Calu3 (cell line): ENCODE data around the gene HMGCS1. TPM values are rescaled to one million over a fixed set of nuclear protein-coding genes. Genes with fewer than 3 reads are reported as not detected.

ENCODE experiments used
- BruUV-seq: library from RNA; stranded (reverse); fragments of 400-500 nt; replicated peaks from 2 replicates; lab custom pipeline; 2021; lab: Mats Ljungman, UMichigan
- CTCF ChIA-PET: fragments of 300-600 bp; sonication (Branson Sonifier 250); formaldehyde crosslinking; loops from one replicate; lab custom pipeline; 2022; ENCODE audit warnings: antibody characterized with exemption; lab: Charles Lee
- DNase-seq: peaks from one replicate; pipeline ENCODE4 v3.0.0; 2022
- H3K27ac Mint-ChIP-seq: one replicate; pipeline ENCODE4 v1.8.0; 2022; ENCODE audit warnings: mixed read lengths; ENCODE audit not compliant: unreplicated experiment
- H3K27me3 Mint-ChIP-seq: one replicate; pipeline ENCODE4 v1.8.0; 2022; ENCODE audit warnings: mixed read lengths; ENCODE audit not compliant: unreplicated experiment
- H3K36me3 Mint-ChIP-seq: one replicate; pipeline ENCODE4 v1.8.0; 2022; ENCODE audit warnings: mild to moderate bottlenecking, moderate library complexity, mixed read lengths; ENCODE audit not compliant: insufficient read depth, unreplicated experiment
- H3K4me1 Mint-ChIP-seq: one replicate; pipeline ENCODE4 v1.8.0; 2022; ENCODE audit warnings: mild to moderate bottlenecking, low read depth, mixed read lengths; ENCODE audit not compliant: unreplicated experiment
- H3K4me3 Mint-ChIP-seq: one replicate; pipeline ENCODE4 v1.8.0; 2022; ENCODE audit warnings: mild to moderate bottlenecking, low read depth, moderate library complexity, mixed read lengths; ENCODE audit not compliant: unreplicated experiment
- H3K9me3 Mint-ChIP-seq: one replicate; pipeline ENCODE4 v1.8.0; 2022; ENCODE audit warnings: low read depth, mixed read lengths; ENCODE audit not compliant: unreplicated experiment
- CTCF ChIP-seq: fragments of 200-600 bp; IDR thresholded peaks from one replicate; pipeline ENCODE4 v1.8.0; 2022; ENCODE audit warnings: antibody characterized with exemption; ENCODE audit not compliant: unreplicated experiment
- intact Hi-C: fragments of 100-400 bp; cut with micrococcal nuclease; formaldehyde crosslinking; loops from one replicate; pipeline ENCODE4 v1.10.0; 2022; ENCODE audit not compliant: unreplicated experiment
- total RNA-seq: library from RNA; stranded (reverse); gene quantifications from 2 replicates; pipeline ENCODE4 v1.2.3, GENCODE V29; 2022

Gene HMGCS1
- total RNA-seq, 1 experiment from 2014 or later = 249 TPM

- TF ChIP-seq CTCF = no peak
- Mint-ChIP-seq H3K27ac (no peak overlapping the region), H3K9me3 (no peaks in the 10 kb centered on the region), H3K4me1 (peaks cover 42% of the 10 kb centered on the region), H3K36me3 (peaks cover 98% of the 10 kb centered on the region), H3K4me3 (no peak overlapping the region), H3K27me3 (no peaks in the 10 kb centered on the region)
- no peak for DNase-seq
- CTCF ChIA-PET = interaction anchor here (1.1 kb wide), 1 partner anchor 10 kb away, joined by 4 read pairs; no protein-coding TSS in a partner anchor
- intact Hi-C loops = loop anchor here (10.0 kb wide), 1 partner anchor 305 kb away; no protein-coding TSS in a partner anchor
- no TSS peak for BruUV-seq
These were observed 13.1 kb downstream of the HMGCS1 start for GRCh38 chr5:43300112-43300511.

GRCh38 chr5:43298443-43298842 is 14.8 kb downstream of the HMGCS1 start:
- Mint-ChIP-seq H3K9me3 (no peaks in the 10 kb centered on the region), H3K27ac (no peak overlapping the region), H3K4me3 (no peak overlapping the region), H3K36me3 (peaks cover 99% of the 10 kb centered on the region), H3K27me3 (no peaks in the 10 kb centered on the region), H3K4me1 (peaks cover 48% of the 10 kb centered on the region)
- intact Hi-C loops = no loop called here
- no peak for TF ChIP-seq CTCF
- CTCF ChIA-PET = no interaction called here
- no TSS peak for BruUV-seq
- DNase-seq = no peak

GRCh38 chr5:43296835-43297234 is 16.4 kb downstream of the HMGCS1 start:
- Mint-ChIP-seq H3K36me3 (peaks cover 99% of the 10 kb centered on the region), H3K27me3 (no peaks in the 10 kb centered on the region), H3K4me3 (no peak overlapping the region), H3K4me1 (peaks cover 32% of the 10 kb centered on the region), H3K9me3 (no peaks in the 10 kb centered on the region), H3K27ac (no peak overlapping the region)
- intact Hi-C loops = no loop called here
- no TSS peak for BruUV-seq
- TF ChIP-seq CTCF = no peak
- CTCF ChIA-PET = no interaction called here
- no peak for DNase-seq

GRCh38 chr5:43295202-43295601 is 18.0 kb downstream of the HMGCS1 start:
- Mint-ChIP-seq H3K27me3 (no peaks in the 10 kb centered on the region), H3K36me3 (peaks cover 97% of the 10 kb centered on the region)

More at GRCh38 chr5:43295202-43295601, 18.0 kb downstream of the HMGCS1 start:
- Mint-ChIP-seq H3K9me3 (no peaks in the 10 kb centered on the region), H3K4me1 (peaks cover 27% of the 10 kb centered on the region), H3K27ac (peak overlapping the region; percentile 65), H3K4me3 (no peak overlapping the region)
- no TSS peak for BruUV-seq
- DNase-seq = no peak
- no peak for TF ChIP-seq CTCF
- CTCF ChIA-PET = interaction anchor here (0.8 kb wide), 1 partner anchor 18 kb away, joined by 3 read pairs; the partner anchor contains the start of gene HMGCS1
- intact Hi-C loops = loop anchor here (2.0 kb wide), 1 partner anchor 14 kb away; no protein-coding TSS in a partner anchor
